Mucosa of descending colon (tissue), 3 donors: ENCODE data around the gene CNN2. TPM values are rescaled to one million over a fixed set of nuclear protein-coding genes. Genes with fewer than 3 reads are reported as not detected.

ENCODE experiments used
- ATAC-seq: fragments of 200-7000 bp; cut with Tn5 transposase; one replicate; pipeline ENCODE4 v1.9.1; 2020; ENCODE audit warnings: mild to moderate bottlenecking, moderate library complexity
- DNase-seq, 3 donors: peaks; one replicate each; pipeline ENCODE4 v3.0.0-alpha.2; 2020
- H3K36me3 ChIP-seq: fragments of 200-600 bp; one replicate; pipeline ENCODE4 v1.8.0; 2021; ENCODE audit warnings: low read depth, mild to moderate bottlenecking
- H3K4me1 ChIP-seq: fragments of 200-600 bp; one replicate; pipeline ENCODE4 v1.8.0; 2021; ENCODE audit warnings: low read depth, mild to moderate bottlenecking
- H3K4me3 ChIP-seq: fragments of 200-600 bp; one replicate; pipeline ENCODE4 v1.8.0; 2021; ENCODE audit warnings: mild to moderate bottlenecking
- H3K9me3 ChIP-seq: fragments of 200-600 bp; one replicate; pipeline ENCODE4 v1.8.0; 2021; ENCODE audit warnings: mild to moderate bottlenecking
- intact Hi-C, 2 donors: fragments of 100-400 bp; cut with DNase I in 1 of 2; cut with micrococcal nuclease in 1 of 2; formaldehyde crosslinking; loops; one replicate each; pipeline versions ENCODE4 v1.11.0 to v1.11.1; 2022; cut with DNase I, micrococcal nuclease
- total RNA-seq, 3 donors: library from RNA; stranded (reverse); fragmentation: NEBNext Ultra II Directional in 2 of 3; extraction: Animal tissue kit (Norgen Biotek cat#: 25700) in 2 of 3; gene quantifications; one replicate each; pipeline versions ENCODE4 v1.2.1 to v1.2.4, GENCODE V29; 2021 to 2023
- TF ChIP-seq, protein P1 (sequence below): fragments of 200-600 bp; IDR thresholded peaks from one replicate; pipeline ENCODE4 v1.8.0; 2022; ENCODE audit warnings: antibody characterized with exemption, mild to moderate bottlenecking
- donor health status: DM: no; HTN: no; CAD: no; lungs with moderate emphysema.
- donor health status: DM: no; HTN: no; CAD: no.
- donor health status: DM: no; HTN: yes; CAD: no.

The CNN2 gene
- total RNA-seq, 3 donors from 2014 or later, result 65.0 to 88.8 (median 84.7) TPM

DNA sequence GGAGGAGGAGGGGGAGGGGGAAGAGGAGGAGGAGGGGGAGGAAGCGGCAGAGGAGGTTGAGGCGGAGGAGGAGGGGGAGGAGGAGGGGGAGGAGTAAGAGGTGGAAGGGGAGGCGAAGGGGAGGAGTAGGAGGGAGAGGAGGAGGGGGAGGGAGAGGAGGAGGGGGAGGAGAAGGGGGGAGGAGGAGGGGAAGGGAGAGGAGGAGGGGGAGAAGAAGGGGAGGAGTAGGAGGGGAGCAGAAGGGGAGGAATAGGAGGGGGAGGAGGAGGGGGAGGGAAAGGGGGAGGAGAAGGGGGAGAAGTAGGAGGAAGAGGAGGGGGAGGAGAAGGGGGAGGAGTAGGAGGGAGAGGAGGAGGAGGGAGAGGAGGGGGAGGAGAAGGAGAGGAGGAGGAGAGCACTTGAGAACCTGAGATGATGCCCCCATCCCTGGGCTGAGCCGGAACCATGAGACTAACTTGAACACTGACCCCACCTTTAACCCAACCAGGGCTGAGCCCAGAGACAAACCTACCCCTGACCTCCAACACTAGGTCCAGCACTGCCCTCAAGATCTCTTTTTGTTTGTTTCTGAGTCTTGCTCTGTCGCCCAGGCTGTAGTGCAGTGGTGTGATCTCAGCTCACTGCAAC is 26.1 kb downstream of the CNN2 start:
- peaks cover 11% of the 10 kb centered on the region for H3K9me3 ChIP-seq
- intact Hi-C loops, result no loop called here
- H3K4me1 ChIP-seq, result no peaks in the 10 kb centered on the region
- no peak for ATAC-seq
- no peak overlapping the region for H3K4me3 ChIP-seq
- TF ChIP-seq, protein P1, sequence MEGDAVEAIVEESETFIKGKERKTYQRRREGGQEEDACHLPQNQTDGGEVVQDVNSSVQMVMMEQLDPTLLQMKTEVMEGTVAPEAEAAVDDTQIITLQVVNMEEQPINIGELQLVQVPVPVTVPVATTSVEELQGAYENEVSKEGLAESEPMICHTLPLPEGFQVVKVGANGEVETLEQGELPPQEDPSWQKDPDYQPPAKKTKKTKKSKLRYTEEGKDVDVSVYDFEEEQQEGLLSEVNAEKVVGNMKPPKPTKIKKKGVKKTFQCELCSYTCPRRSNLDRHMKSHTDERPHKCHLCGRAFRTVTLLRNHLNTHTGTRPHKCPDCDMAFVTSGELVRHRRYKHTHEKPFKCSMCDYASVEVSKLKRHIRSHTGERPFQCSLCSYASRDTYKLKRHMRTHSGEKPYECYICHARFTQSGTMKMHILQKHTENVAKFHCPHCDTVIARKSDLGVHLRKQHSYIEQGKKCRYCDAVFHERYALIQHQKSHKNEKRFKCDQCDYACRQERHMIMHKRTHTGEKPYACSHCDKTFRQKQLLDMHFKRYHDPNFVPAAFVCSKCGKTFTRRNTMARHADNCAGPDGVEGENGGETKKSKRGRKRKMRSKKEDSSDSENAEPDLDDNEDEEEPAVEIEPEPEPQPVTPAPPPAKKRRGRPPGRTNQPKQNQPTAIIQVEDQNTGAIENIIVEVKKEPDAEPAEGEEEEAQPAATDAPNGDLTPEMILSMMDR, result no peak
- no peaks in the 10 kb centered on the region for H3K36me3 ChIP-seq
- no peak for DNase-seq

DNA sequence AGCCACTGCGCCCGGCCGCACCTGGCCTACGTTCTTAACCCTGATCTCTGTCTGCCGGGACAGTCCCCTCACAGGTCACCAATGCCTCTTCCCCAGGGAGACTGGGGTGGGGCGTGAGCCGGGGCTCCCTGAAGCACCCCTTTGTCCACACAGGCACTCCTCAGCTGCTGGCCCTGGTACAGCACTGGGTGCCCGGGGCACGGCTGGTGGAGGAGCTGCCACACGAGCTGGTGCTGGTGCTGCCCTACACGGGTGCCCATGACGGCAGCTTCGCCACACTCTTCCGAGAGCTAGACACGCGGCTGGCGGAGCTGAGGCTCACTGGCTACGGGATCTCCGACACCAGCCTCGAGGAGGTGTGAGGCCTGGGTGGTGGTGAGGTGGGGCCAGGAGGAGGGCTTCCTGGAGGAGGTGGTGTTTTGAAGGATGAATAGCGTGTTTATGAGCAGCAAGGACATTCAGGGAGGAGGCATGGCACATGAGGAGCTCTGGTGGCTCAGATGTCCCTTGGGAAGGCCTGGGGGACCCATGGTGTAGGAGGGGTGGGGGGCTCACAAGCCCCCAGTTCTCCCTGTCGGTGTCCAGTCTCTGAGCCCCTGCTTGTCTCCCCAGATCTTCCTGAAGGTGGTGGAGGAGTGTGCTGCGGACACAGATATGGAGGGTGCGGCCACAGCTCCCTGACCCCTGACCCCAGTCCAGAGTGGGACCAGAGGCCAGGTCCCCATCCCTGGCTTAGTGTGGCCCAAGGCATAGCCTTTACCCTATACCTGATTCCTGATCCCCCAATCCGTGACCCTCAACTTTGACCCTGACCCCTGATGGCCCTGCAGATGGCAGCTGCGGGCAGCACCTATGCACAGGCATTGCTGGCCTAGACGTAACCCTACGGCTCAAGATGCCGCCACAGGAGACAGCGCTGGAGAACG is 27.0 kb downstream of the CNN2 start:
- DNase-seq (no peak), ATAC-seq (no peak)
- TF ChIP-seq, protein P1, result no peak
- H3K4me1 ChIP-seq, result no peaks in the 10 kb centered on the region
- H3K4me3 ChIP-seq, result no peak overlapping the region
- peaks cover 20% of the 10 kb centered on the region for H3K9me3 ChIP-seq
- H3K36me3 ChIP-seq, result no peaks in the 10 kb centered on the region
- intact Hi-C loops, result no loop called here

DNA sequence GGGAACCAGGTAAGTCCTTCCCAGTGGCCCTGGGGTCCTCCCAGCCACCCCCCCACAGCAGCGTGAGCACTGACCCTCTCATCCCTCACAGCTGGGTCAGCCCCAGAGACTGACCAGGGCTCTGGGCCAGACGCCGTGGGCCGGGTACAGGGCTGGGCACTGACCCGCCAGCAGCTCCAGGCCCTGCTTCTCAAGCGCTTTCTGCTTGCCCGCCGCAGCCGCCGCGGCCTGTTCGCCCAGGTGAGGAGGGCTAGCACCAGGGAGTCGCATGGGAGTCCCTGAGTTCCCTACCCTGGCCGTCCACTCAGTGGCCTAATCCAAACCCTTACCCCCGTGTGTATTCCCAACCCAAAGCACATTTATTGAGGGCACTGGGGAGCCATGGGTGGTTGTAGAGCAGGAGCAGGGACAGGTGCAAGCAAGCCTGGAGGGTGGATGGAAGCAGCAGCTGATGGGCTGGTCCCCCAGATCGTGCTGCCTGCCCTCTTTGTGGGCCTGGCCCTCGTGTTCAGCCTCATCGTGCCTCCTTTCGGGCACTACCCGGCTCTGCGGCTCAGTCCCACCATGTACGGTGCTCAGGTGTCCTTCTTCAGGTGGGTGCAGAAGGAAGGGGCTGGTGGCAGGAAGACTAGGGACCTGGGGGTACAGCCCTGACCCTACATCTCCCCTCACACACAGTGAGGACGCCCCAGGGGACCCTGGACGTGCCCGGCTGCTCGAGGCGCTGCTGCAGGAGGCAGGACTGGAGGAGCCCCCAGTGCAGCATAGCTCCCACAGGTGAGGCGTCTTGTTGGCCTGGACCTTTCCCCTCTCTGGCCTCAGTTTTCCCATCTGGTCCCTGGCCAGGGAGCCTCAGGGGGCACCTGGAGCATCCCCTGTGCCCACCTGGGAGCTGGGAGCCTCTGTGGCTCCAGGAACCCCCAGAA is 28.0 kb downstream of the CNN2 start:
- intact Hi-C loops, result no loop called here
- Histone ChIP-seq H3K4me1 (no peaks in the 10 kb centered on the region), H3K36me3 (no peaks in the 10 kb centered on the region), H3K9me3 (peaks cover 23% of the 10 kb centered on the region), H3K4me3 (no peak overlapping the region)
- ATAC-seq (no peak), DNase-seq (no peak)
- TF ChIP-seq, protein P1, result no peak

DNA sequence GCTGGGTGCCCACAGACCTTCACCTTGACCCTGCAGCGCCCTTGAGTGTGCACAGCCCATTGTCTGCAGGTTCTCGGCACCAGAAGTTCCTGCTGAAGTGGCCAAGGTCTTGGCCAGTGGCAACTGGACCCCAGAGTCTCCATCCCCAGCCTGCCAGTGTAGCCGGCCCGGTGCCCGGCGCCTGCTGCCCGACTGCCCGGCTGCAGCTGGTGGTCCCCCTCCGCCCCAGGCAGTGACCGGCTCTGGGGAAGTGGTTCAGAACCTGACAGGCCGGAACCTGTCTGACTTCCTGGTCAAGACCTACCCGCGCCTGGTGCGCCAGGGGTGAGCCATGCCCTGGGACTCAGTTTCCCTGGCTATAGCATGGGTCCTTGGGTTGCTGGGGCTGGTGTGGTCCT is 28.6 kb downstream of the CNN2 start:
- no peak for DNase-seq
- ATAC-seq, result no peak
- Histone ChIP-seq H3K4me1 (no peaks in the 10 kb centered on the region), H3K4me3 (no peak overlapping the region), H3K36me3 (no peaks in the 10 kb centered on the region), H3K9me3 (peaks cover 23% of the 10 kb centered on the region)
- intact Hi-C loops, result no loop called here
- TF ChIP-seq, protein P1, result no peak

DNA sequence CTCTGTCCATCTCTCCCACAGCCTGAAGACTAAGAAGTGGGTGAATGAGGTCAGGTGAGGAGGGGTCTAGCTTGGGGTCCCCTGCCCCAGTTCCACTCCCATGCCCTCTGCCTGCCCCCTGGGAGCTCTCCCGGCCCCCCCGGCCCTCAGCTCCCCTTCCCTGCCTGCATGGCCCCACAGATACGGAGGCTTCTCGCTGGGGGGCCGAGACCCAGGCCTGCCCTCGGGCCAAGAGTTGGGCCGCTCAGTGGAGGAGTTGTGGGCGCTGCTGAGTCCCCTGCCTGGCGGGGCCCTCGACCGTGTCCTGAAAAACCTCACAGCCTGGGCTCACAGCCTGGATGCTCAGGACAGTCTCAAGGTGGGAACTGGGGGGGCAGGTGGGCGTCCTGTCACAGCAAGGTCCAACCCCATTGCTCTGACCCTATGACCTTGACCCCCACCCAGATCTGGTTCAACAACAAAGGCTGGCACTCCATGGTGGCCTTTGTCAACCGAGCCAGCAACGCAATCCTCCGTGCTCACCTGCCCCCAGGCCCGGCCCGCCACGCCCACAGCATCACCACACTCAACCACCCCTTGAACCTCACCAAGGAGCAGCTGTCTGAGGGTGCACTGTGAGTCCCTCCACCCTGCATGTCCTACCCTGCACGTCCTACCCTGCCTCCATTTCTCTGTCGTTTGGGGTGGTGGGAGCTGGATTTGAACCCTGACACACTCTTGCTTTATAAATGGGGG is 29.6 kb downstream of the CNN2 start:
- TF ChIP-seq, protein P1, result no peak
- intact Hi-C loops, result no loop called here
- no peak overlapping the region for H3K4me3 ChIP-seq
- H3K9me3 ChIP-seq, result peaks cover 23% of the 10 kb centered on the region
- DNase-seq (no peak), ATAC-seq (no peak)
- H3K4me1 ChIP-seq, result no peaks in the 10 kb centered on the region
- no peaks in the 10 kb centered on the region for H3K36me3 ChIP-seq
